ENCODE results near the gene JUP. TPM values are rescaled to one million over a fixed set of nuclear protein-coding genes. Genes with fewer than 3 reads are reported as not detected.
A peak's percentile ranks its signal among the peaks of the same experiment; 100 is the strongest.

Gene JUP
- total and polyA plus RNA-seq, 2 of the 13 experiments (the other 11 are each of a cell fraction or from before 2014, with no cell fraction given), result 12.1 to 20.6 TPM

DNA sequence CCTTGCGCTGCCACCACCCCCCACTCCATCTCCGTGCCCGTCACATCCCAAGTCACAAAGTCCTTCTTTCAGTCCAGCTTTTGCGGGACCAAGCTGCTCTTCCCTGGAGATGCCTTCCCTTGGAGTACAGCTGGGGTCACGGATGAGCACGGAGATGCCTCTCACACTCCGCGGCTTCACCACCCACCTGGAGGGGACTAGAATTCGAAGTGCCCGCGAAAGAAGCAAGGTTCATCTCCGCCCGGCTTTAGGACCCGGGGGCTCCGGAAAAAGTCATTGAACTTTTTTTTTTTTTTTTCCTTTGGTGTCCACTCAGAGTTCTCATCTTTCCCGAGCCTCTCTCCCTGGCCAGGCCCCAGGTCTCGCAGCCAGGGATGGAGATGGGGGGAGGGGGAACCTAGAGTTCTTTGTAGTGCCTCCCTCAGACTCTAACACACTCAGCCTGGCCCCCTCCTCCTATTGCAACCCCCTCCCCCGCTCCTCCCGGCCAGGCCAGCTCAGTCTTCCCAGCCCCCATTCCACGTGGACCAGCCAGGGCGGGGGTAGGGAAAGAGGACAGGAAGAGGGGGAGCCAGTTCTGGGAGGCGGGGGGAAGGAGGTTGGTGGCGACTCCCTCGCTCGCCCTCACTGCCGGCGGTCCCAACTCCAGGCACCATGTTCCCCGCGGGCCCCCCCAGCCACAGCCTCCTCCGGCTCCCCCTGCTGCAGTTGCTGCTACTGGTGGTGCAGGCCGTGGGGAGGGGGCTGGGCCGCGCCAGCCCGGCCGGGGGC lies 26.1 kb upstream of the JUP start, which contains the start of gene FKBP10 (continued):
- TF ChIP-seq, protein P1, sequence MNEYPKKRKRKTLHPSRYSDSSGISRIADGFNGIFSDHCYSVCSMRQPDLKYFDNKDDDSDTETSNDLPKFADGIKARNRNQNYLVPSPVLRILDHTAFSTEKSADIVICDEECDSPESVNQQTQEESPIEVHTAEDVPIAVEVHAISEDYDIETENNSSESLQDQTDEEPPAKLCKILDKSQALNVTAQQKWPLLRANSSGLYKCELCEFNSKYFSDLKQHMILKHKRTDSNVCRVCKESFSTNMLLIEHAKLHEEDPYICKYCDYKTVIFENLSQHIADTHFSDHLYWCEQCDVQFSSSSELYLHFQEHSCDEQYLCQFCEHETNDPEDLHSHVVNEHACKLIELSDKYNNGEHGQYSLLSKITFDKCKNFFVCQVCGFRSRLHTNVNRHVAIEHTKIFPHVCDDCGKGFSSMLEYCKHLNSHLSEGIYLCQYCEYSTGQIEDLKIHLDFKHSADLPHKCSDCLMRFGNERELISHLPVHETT (CRISPR knock-in tag; conservative IDR thresholded peaks at IDR 0.05), result no peak
- TF ChIP-seq SAP130 (CRISPR knock-in tag; IDR thresholded peaks at IDR 0.05; ENCODE audit: low read depth), result peak; percentile 82
- no peak for TF ChIP-seq RFX5 (IDR thresholded peaks at IDR 0.05; ENCODE audit: low read depth, low read length)
- no peak for TF ChIP-seq ELF3 (CRISPR knock-in tag; IDR thresholded peaks at IDR 0.05)
- no peak for TF ChIP-seq ZNF225 (CRISPR knock-in tag; IDR thresholded peaks at IDR 0.05)
- TF ChIP-seq CREM (IDR thresholded peaks at IDR 0.05), result peak; percentile 67
- TF ChIP-seq CREM (CRISPR knock-in tag; IDR thresholded peaks at IDR 0.05), result no peak
- no peak for TF ChIP-seq EZH2 (conservative IDR thresholded peaks at IDR 0.05; ENCODE audit: low read depth, low read length)
- TF ChIP-seq HDAC2 (CRISPR knock-in tag; IDR thresholded peaks at IDR 0.05), result no peak
- TF ChIP-seq ZFP36L1 (CRISPR knock-in tag; IDR thresholded peaks at IDR 0.05), result no peak
- peak; percentile 26 for TF ChIP-seq PCBP2 (optimal IDR thresholded peaks at IDR 0.05; ENCODE audit: low read depth, low read length, poor library complexity, severe bottlenecking)
- TF ChIP-seq, protein P2, sequence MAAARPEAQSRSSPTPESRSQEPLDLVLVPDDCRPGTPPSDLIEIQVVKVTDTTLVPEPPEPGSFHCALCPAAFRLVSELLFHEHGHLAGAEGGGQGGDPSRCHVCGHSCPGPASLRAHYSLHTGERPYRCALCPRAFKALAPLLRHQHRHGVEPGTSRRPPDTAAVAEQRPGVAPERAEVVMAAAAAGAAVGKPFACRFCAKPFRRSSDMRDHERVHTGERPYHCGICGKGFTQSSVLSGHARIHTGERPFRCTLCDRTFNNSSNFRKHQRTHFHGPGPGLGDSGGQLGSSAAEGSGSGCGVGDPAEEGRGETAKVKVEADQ (CRISPR knock-in tag; IDR thresholded peaks at IDR 0.05; ENCODE audit: borderline replicate concordance), result no peak; the same call in 1 of the 2 replicates
- no peak for TF ChIP-seq HNRNPL (IDR thresholded peaks at IDR 0.05; ENCODE audit: low read depth, low read length)
- TF ChIP-seq TARDBP (CRISPR knock-in tag; IDR thresholded peaks at IDR 0.05), result peak; percentile 73
- TF ChIP-seq ZNF615 (CRISPR knock-in tag; IDR thresholded peaks at IDR 0.05; ENCODE audit: borderline replicate concordance), result no peak; the same call in 1 of the 2 replicates
- TF ChIP-seq, protein P3, sequence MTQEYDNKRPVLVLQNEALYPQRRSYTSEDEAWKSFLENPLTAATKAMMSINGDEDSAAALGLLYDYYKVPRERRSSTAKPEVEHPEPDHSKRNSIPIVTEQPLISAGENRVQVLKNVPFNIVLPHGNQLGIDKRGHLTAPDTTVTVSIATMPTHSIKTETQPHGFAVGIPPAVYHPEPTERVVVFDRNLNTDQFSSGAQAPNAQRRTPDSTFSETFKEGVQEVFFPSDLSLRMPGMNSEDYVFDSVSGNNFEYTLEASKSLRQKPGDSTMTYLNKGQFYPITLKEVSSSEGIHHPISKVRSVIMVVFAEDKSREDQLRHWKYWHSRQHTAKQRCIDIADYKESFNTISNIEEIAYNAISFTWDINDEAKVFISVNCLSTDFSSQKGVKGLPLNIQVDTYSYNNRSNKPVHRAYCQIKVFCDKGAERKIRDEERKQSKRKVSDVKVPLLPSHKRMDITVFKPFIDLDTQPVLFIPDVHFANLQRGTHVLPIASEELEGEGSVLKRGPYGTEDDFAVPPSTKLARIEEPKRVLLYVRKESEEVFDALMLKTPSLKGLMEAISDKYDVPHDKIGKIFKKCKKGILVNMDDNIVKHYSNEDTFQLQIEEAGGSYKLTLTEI (CRISPR knock-in tag; conservative IDR thresholded peaks at IDR 0.05), result no peak
- TF ChIP-seq HNF4G (IDR thresholded peaks at IDR 0.05; ENCODE audit: borderline replicate concordance, low read depth, low read length), result peak; percentile 40
- no peak; the same call in 1 of the 2 replicates for TF ChIP-seq HNF4G (CRISPR knock-in tag; IDR thresholded peaks at IDR 0.05; ENCODE audit: borderline replicate concordance, low read depth)
- no peak; the same call in 1 of the 2 replicates for TF ChIP-seq ZNF788 (CRISPR knock-in tag; IDR thresholded peaks at IDR 0.05; ENCODE audit: borderline replicate concordance)
- no peak for TF ChIP-seq STAG1 (CRISPR knock-in tag; IDR thresholded peaks at IDR 0.05)
- TF ChIP-seq, protein P4, sequence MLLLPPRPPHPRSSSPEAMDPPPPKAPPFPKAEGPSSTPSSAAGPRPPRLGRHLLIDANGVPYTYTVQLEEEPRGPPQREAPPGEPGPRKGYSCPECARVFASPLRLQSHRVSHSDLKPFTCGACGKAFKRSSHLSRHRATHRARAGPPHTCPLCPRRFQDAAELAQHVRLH (CRISPR knock-in tag; IDR thresholded peaks at IDR 0.05; ENCODE audit: borderline replicate concordance, low read depth), result no peak
- no peak for TF ChIP-seq ZNF574 (CRISPR knock-in tag; IDR thresholded peaks at IDR 0.05)
- TF ChIP-seq ZNF367 (CRISPR knock-in tag; IDR thresholded peaks at IDR 0.05; ENCODE audit: borderline replicate concordance), result no peak
